ENCODE results near the gene IFNE.
A peak's percentile ranks its signal among the peaks of the same experiment; 100 is the strongest.

The IFNE gene

GRCh38 chr9:21482213-21482612 lies at the start of gene IFNE:
TSS of gene IFNE (minus strand) at chr9:21482313. CDS start at chr9:21481694, 619 bp downstream.
- DNase-seq (ENCODE audit: low read depth): no peak

GRCh38 chr9:21528123-21528808 lies 46.2 kb upstream of the IFNE start:
- DNase-seq (ENCODE audit: low read depth): no peak

GRCh38 chr9:21527579-21527978 lies 45.5 kb upstream of the IFNE start:
- no peak for DNase-seq (ENCODE audit: low read depth)

- no peak for DNase-seq (ENCODE audit: low read depth)
Observed at GRCh38 chr9:21525174-21525573, 43.1 kb upstream of the IFNE start.

- no peak for DNase-seq (ENCODE audit: low read depth)
Observed at GRCh38 chr9:21524099-21524830, 42.2 kb upstream of the IFNE start.

GRCh38 chr9:21523021-21524014 lies 41.2 kb upstream of the IFNE start:
- no peak for DNase-seq (ENCODE audit: low read depth)

- no peak for DNase-seq (ENCODE audit: low read depth)
Observed at GRCh38 chr9:21522348-21522747, 40.2 kb upstream of the IFNE start.

GRCh38 chr9:21521448-21521847 lies 39.3 kb upstream of the IFNE start:
- no peak for DNase-seq (ENCODE audit: low read depth)

GRCh38 chr9:21520501-21521228 lies 38.6 kb upstream of the IFNE start:
- DNase-seq (ENCODE audit: low read depth): no peak

- no peak for DNase-seq (ENCODE audit: low read depth)
Observed at GRCh38 chr9:21519855-21520434, 37.8 kb upstream of the IFNE start.

GRCh38 chr9:21516796-21517195 lies 34.7 kb upstream of the IFNE start:
- no peak for DNase-seq (ENCODE audit: low read depth)

- no peak for DNase-seq (ENCODE audit: low read depth)
Observed at GRCh38 chr9:21513431-21513830, 31.3 kb upstream of the IFNE start.

- DNase-seq (ENCODE audit: low read depth): no peak
Observed at GRCh38 chr9:21510806-21511205, 28.7 kb upstream of the IFNE start.

- DNase-seq (ENCODE audit: low read depth): no peak
Observed at GRCh38 chr9:21507483-21507790, 25.3 kb upstream of the IFNE start.

GRCh38 chr9:21506626-21507482 lies 24.7 kb upstream of the IFNE start:
- DNase-seq (ENCODE audit: low read depth): peak; percentile 91

- DNase-seq (ENCODE audit: low read depth): no peak
Observed at GRCh38 chr9:21505425-21506179, 23.5 kb upstream of the IFNE start.

- DNase-seq (ENCODE audit: low read depth): no peak
Observed at GRCh38 chr9:21504894-21505293, 22.8 kb upstream of the IFNE start.

- no peak for DNase-seq (ENCODE audit: low read depth)
Observed at GRCh38 chr9:21504113-21504512, 22.0 kb upstream of the IFNE start.

GRCh38 chr9:21502586-21502985 lies 20.5 kb upstream of the IFNE start:
- no peak for DNase-seq (ENCODE audit: low read depth)

- DNase-seq (ENCODE audit: low read depth): no peak
Observed at GRCh38 chr9:21499912-21500311, 17.8 kb upstream of the IFNE start.
